ENCODE results near the gene GALNT10. TPM values are rescaled to one million over a fixed set of nuclear protein-coding genes. Genes with fewer than 3 reads are reported as not detected.

Gene GALNT10
- total RNA-seq, 1 donor from 2014 or later: 57.6 TPM

DNA sequence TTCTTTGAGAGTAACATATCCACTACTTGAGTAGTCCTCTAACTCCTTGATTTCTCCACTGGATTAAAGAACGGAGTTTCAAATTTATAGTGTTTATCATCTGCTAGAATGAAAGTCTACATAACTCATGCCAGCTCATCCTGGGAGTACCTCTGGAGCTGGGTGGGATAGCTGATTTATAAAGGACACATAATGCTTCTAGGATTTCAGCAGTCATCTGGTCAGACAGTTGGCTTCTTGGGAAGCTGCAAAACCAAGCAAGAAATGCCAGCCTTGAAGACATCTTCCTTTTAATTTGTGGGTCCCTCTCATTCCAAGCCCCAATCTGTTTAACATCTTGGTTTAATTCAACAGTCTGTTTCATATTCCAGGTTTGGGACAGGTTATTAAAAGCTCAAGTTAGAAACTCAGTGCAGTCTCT lies 3.2 kb downstream of the GALNT10 start:
- H3K27ac ChIP-seq: no peak overlapping the region
- peaks cover 68% of the 10 kb centered on the region for H3K4me1 ChIP-seq
- no peaks in the 10 kb centered on the region for H3K27me3 ChIP-seq (ENCODE audit: low read depth)
- no peak for DNase-seq
- peaks cover 5% of the 10 kb centered on the region for H3K36me3 ChIP-seq
- intact Hi-C loops (cut with DNase I): no loop called here
- no peaks in the 10 kb centered on the region for H3K9me3 ChIP-seq
- TF ChIP-seq CTCF (IDR thresholded peaks at IDR 0.05): no peak
- H3K4me3 ChIP-seq: no peak overlapping the region
- ATAC-seq: no peak

- intact Hi-C loops (cut with DNase I): no loop called here
- H3K4me1 ChIP-seq: peaks cover 68% of the 10 kb centered on the region
- TF ChIP-seq CTCF (IDR thresholded peaks at IDR 0.05): no peak
- no peak for ATAC-seq
- H3K36me3 ChIP-seq: peaks cover 5% of the 10 kb centered on the region
- no peaks in the 10 kb centered on the region for H3K9me3 ChIP-seq
- no peaks in the 10 kb centered on the region for H3K27me3 ChIP-seq (ENCODE audit: low read depth)
- no peak overlapping the region for H3K27ac ChIP-seq
- H3K4me3 ChIP-seq: no peak overlapping the region
- DNase-seq: no peak
Measured at GRCh38 chr5:154194345-154195329, 4.1 kb downstream of the GALNT10 start.

GRCh38 chr5:154196281-154196680 lies 5.7 kb downstream of the GALNT10 start:
- intact Hi-C loops (cut with DNase I): no loop called here
- Histone ChIP-seq H3K36me3 (peaks cover 5% of the 10 kb centered on the region), H3K27ac (no peak overlapping the region), H3K27me3 (ENCODE audit: low read depth) (no peaks in the 10 kb centered on the region), H3K4me3 (no peak overlapping the region), H3K9me3 (no peaks in the 10 kb centered on the region), H3K4me1 (peaks cover 67% of the 10 kb centered on the region)
- TF ChIP-seq CTCF (IDR thresholded peaks at IDR 0.05): no peak
- no peak for DNase-seq
- ATAC-seq: no peak

DNA sequence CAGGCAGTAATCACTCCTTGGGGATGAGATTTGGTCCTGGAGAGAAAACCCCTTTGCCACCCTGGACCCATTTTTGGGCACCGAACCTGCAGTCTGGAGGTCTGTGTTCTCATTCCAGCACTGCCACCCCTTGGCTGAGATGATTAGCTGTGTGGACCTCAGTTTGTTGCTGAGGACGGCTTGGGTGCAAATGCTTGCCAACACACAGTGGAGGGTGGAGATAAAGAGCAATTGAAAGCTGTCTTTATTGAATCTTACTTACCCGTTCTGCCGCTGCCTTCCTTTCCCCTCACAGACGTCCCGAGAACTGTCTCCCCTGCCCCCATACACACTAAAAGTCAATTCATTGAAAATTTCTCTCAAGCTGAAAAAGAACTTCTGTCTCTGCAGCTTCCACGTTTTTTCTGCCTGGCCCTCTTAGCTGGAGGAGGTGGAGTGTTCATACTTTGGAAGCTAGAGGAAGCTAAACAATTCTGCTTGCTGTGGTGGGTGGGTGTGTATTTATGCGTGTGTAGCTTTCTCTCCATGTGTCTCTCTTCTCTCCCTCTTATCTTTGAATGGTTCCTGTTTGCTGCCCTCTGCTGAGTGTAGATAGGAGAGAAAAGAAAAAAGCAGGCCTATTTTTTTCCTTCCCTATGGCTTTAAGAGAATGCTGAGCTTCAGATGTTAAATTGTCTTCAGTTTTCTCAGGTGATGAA lies 6.6 kb downstream of the GALNT10 start:
- Histone ChIP-seq H3K9me3 (no peaks in the 10 kb centered on the region), H3K27ac (peak overlapping the region; percentile 68), H3K4me1 (peaks cover 59% of the 10 kb centered on the region), H3K4me3 (no peak overlapping the region), H3K27me3 (ENCODE audit: low read depth) (no peaks in the 10 kb centered on the region), H3K36me3 (peaks cover 5% of the 10 kb centered on the region)
- intact Hi-C loops (cut with DNase I): no loop called here
- DNase-seq: no peak
- no peak for TF ChIP-seq CTCF (IDR thresholded peaks at IDR 0.05)
- ATAC-seq: peak; percentile 42 to 63

DNA sequence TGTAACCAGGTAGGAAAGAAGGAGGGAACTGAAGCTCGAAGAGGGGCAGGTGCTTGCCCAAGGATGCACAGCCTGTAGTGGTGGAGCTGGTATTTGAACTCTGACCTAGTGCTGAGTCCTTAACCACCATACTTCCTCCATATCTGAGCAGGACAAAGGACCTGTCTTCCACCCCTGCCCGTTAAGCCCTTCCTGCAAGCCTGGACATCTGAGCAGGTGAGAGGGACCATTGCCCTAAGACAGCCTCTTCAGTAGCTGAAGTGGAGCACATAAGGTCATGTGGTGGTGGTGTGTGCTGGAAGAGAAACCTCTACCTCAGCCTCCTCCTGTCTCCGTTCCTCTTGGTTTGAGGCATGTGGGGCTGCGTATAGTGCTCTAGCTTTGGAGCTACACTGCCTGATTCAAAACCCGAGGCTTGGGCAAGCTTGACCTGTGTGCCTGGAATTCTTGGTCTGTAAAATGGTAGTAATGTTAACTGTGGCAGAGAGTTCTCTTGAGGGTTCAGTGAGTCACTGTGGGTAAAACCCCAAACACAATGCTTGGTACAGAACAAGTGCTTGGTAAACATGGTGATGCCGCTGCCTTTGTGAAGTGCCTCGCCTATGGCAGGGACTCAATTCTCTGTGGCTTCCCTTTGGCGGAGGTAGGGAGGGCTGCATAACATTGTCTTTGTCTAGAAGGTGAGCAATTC lies 7.4 kb downstream of the GALNT10 start:
- TF ChIP-seq CTCF (IDR thresholded peaks at IDR 0.05): no peak
- DNase-seq (peak; percentile 63), ATAC-seq (peak; percentile 93 to 96)
- Histone ChIP-seq H3K4me3 (no peak overlapping the region), H3K36me3 (peaks cover 5% of the 10 kb centered on the region), H3K4me1 (peaks cover 52% of the 10 kb centered on the region), H3K27ac (peak overlapping the region; percentile 68), H3K9me3 (no peaks in the 10 kb centered on the region), H3K27me3 (ENCODE audit: low read depth) (no peaks in the 10 kb centered on the region)
- intact Hi-C loops (cut with DNase I): no loop called here

Data from lower lobe of right lung (tissue), 2 donors.